Measurements from ENCODE around the gene PIP4K2A. TPM values are rescaled to one million over a fixed set of nuclear protein-coding genes. Genes with fewer than 3 reads are reported as not detected.

The PIP4K2A gene
- total and polyA plus RNA-seq, 2 of the 8 experiments (the other 6 are each of a cell fraction or from before 2014, with no cell fraction given): 19.0 to 60.9 TPM

GRCh38 chr10:22710139-22710745 is 4.1 kb downstream of the PIP4K2A start (continued):
- TF ChIP-seq CHD7 (IDR thresholded peaks at IDR 0.05; ENCODE audit: insufficient replicate concordance, low read length): no peak
- no peak for TF ChIP-seq NANOG (IDR thresholded peaks at IDR 0.05; ENCODE audit: insufficient read depth, low read depth, low read length, poor library complexity, severe bottlenecking)
- TF ChIP-seq JUN (IDR thresholded peaks at IDR 0.05; ENCODE audit: low read depth, low read length): no peak
- TF ChIP-seq CREB1 (IDR thresholded peaks at IDR 0.05): no peak
- no peak for TF ChIP-seq E2F6 (IDR thresholded peaks at IDR 0.05)
- TF ChIP-seq POLR2AphosphoS5 (IDR thresholded peaks at IDR 0.05; ENCODE audit: low read depth, low read length): no peak
- TF ChIP-seq ZNF274 (IDR thresholded peaks at IDR 0.05; ENCODE audit: borderline replicate concordance, extremely low read depth, low read length): no peak
- no peak for TF ChIP-seq SRF (IDR thresholded peaks at IDR 0.05; ENCODE audit: low read depth, low read length)

Measured in H1 (cell line).